SK-N-SH (cell line): ENCODE measurements around the gene TCTN2. TPM values are rescaled to one million over a fixed set of nuclear protein-coding genes. Genes with fewer than 3 reads are reported as not detected.

Experiments used
- CTCF ChIA-PET: fragments of 300-600, 350-600 bp; formaldehyde crosslinking; extraction: SDS; loops from one replicate; lab custom pipeline; 2021; lab: Yijun Ruan, JAX
- POLR2A ChIA-PET: fragments of 350-600 bp; sonication (Branson Sonifier 250); formaldehyde crosslinking; extraction: SDS; loops from one replicate; lab custom pipeline; 2020; ENCODE audit warnings: antibody characterized with exemption, inconsistent platforms; lab: Yijun Ruan, JAX
- DNase-seq: peaks from one replicate; pipeline ENCODE4 v3.0.0; 2012
- H2AFZ ChIP-seq: fragments of 200-600 bp; sonication (generic); 2 replicates; pipeline ENCODE4 v1.8.1; 2016; ENCODE audit warnings: antibody characterized with exemption, mild to moderate bottlenecking, low read depth
- H3F3A ChIP-seq: fragments of 200-600 bp; sonication (generic); replicated peaks from 2 replicates; pipeline ENCODE3; 2016; ENCODE audit warnings: antibody characterized with exemption, mild to moderate bottlenecking; ENCODE audit not compliant: insufficient read depth
- H3K27ac ChIP-seq, 2 experiments: fragments of 200-500 bp in 1 of 2; fragments of 200-600 bp in 1 of 2; sonication (Bioruptor generic) in 1 of 2; sonication (generic), shearing (Covaris generic) in 1 of 2; 2 replicates each; pipeline versions ENCODE4 v1.5.1 to v1.6.1; 2014 to 2016; ENCODE audit warnings: low read depth in 2 of 2, inconsistent platforms in 1 of 2, low read length in 1 of 2, mild to moderate bottlenecking in 1 of 2, mixed read lengths in 1 of 2
- H3K27me3 ChIP-seq: fragments of 200-600 bp; sonication (generic), shearing (Covaris generic); 2 replicates; pipeline ENCODE4 v1.6.1; 2016; ENCODE audit warnings: mixed run types; ENCODE audit not compliant: insufficient read depth
- H3K36me3 ChIP-seq, 2 experiments: fragments of 200-500 bp in 1 of 2; fragments of 200-600 bp in 1 of 2; sonication (Bioruptor generic) in 1 of 2; sonication (generic) in 1 of 2; replicated peaks in 1 of 2; 2 replicates each; pipeline versions ENCODE3 to v1.5.1; 2014 to 2016; ENCODE audit warnings: low read length in 1 of 2, mild to moderate bottlenecking in 1 of 2; ENCODE audit not compliant: insufficient read depth in 2 of 2, control insufficient read depth in 1 of 2
- H3K4me1 ChIP-seq, 2 experiments: fragments of 200-500 bp in 1 of 2; fragments of 200-600 bp in 1 of 2; sonication (Bioruptor generic) in 1 of 2; sonication (generic), shearing (Covaris generic) in 1 of 2; 2 replicates each; pipeline versions ENCODE4 v1.5.1 to v1.6.1; 2014 to 2016; ENCODE audit warnings: low read depth in 1 of 2, low read length in 1 of 2, mixed run types in 1 of 2; ENCODE audit not compliant: insufficient read depth in 2 of 2, control insufficient read depth in 1 of 2
- H3K4me2 ChIP-seq: fragments of 200-600 bp; sonication (generic), shearing (Covaris generic); 2 replicates; pipeline ENCODE4 v1.6.1; 2017; ENCODE audit warnings: mixed run types
- H3K4me3 ChIP-seq, 2 experiments: fragments of 200-500 bp in 1 of 2; fragments of 200-600 bp in 1 of 2; sonication (Bioruptor generic) in 1 of 2; sonication (generic), shearing (Covaris generic) in 1 of 2; 2 replicates each; pipeline versions ENCODE4 v1.5.1 to v1.8.1; 2014 to 2016; ENCODE audit warnings: low read depth in 2 of 2, inconsistent platforms in 1 of 2, low read length in 1 of 2, mild to moderate bottlenecking in 1 of 2, mixed read lengths in 1 of 2, moderate library complexity in 1 of 2
- H3K79me2 ChIP-seq: fragments of 200-600 bp; sonication (generic); 2 replicates; pipeline ENCODE4 v1.8.1; 2017; ENCODE audit warnings: mild to moderate bottlenecking; ENCODE audit not compliant: insufficient read depth
- H3K9ac ChIP-seq: fragments of 200-600 bp; sonication (generic); 2 replicates; pipeline ENCODE4 v1.6.1; 2017; ENCODE audit warnings: mixed run types
- H3K9me2 ChIP-seq: fragments of 200-600 bp; sonication (generic); 2 replicates; pipeline ENCODE4 v1.6.1; 2017; ENCODE audit warnings: mixed run types
- H3K9me3 ChIP-seq: fragments of 200-600 bp; sonication (generic); 2 replicates; pipeline ENCODE4 v1.6.1; 2017; ENCODE audit warnings: mixed run types, mild to moderate bottlenecking, moderate library complexity
- H4K20me1 ChIP-seq: fragments of 200-600 bp; sonication (generic); 2 replicates; pipeline ENCODE4 v1.6.1; 2017; ENCODE audit warnings: mild to moderate bottlenecking, mixed run types; ENCODE audit not compliant: insufficient read depth
- CHD2 ChIP-seq: fragments of 150-350 bp; IDR thresholded peaks from 2 replicates; pipeline ENCODE4 v1.6.1; 2018; ENCODE audit warnings: low read length; ENCODE audit not compliant: partially characterized antibody
- ELF1 ChIP-seq: IDR thresholded peaks from 2 replicates; pipeline ENCODE4 v1.4.0; 2012
- EZH2phosphoT487 ChIP-seq: fragments of 200-600 bp; sonication (generic); IDR thresholded peaks from 2 replicates; pipeline ENCODE4 v1.6.1; 2017; ENCODE audit warnings: low read depth, mixed run types, mild to moderate bottlenecking, antibody characterized with exemption, moderate library complexity, borderline replicate concordance
- FOSL2 ChIP-seq: IDR thresholded peaks from 2 replicates; pipeline ENCODE4 v1.4.0; 2012; ENCODE audit warnings: low read depth, mild to moderate bottlenecking, moderate library complexity, borderline replicate concordance
- FOXJ3 ChIP-seq: sonication (generic); formaldehyde crosslinking; IDR thresholded peaks from 2 replicates; pipeline ENCODE4 v1.5.1; 2020; ENCODE audit warnings: mild to moderate bottlenecking, missing genetic modification reagents
- GATA2 ChIP-seq: sonication (generic); formaldehyde crosslinking; IDR thresholded peaks from 2 replicates; pipeline ENCODE4 v1.5.0; 2020; ENCODE audit warnings: mild to moderate bottlenecking, missing genetic modification reagents
- JUND ChIP-seq: IDR thresholded peaks from 2 replicates; pipeline ENCODE4 v1.4.0; 2012
- MAX ChIP-seq: IDR thresholded peaks from 2 replicates; pipeline ENCODE4 v1.4.0; 2012; ENCODE audit warnings: low read depth
- MXI1 ChIP-seq: IDR thresholded peaks from 2 replicates; pipeline ENCODE4 v1.6.1; 2012; ENCODE audit warnings: mild to moderate bottlenecking, low read depth, low read length, improper control_type of control experiment
- PBX3 ChIP-seq: IDR thresholded peaks from 2 replicates; pipeline ENCODE4; 2012
- POLR2AphosphoS5 ChIP-seq: IDR thresholded peaks from 2 replicates; pipeline ENCODE4 v1.6.1; 2012; ENCODE audit warnings: low read depth, low read length
- RAD21 ChIP-seq: IDR thresholded peaks from 2 replicates; pipeline ENCODE4 v1.6.1; 2012; ENCODE audit warnings: mild to moderate bottlenecking, low read length
- RCOR1 ChIP-seq: fragments of 150-350 bp; IDR thresholded peaks from 2 replicates; pipeline ENCODE4 v1.6.1; 2017; ENCODE audit warnings: antibody characterized with exemption, low read length
- REST ChIP-seq: IDR thresholded peaks from 2 replicates; pipeline ENCODE4 v1.6.1; 2012; ENCODE audit warnings: mild to moderate bottlenecking, low read depth, low read length, moderate library complexity
- RFX5 ChIP-seq: IDR thresholded peaks from 2 replicates; pipeline ENCODE4 v1.6.1; 2012; ENCODE audit warnings: mild to moderate bottlenecking, improper control_type of control experiment, low read length
- RXRA ChIP-seq: IDR thresholded peaks from 2 replicates; pipeline ENCODE4 v1.4.0; 2012; ENCODE audit warnings: low read depth, mild to moderate bottlenecking, borderline replicate concordance
- SIN3A ChIP-seq: IDR thresholded peaks from 2 replicates; pipeline ENCODE4 v1.6.1; 2012; ENCODE audit warnings: low read depth, mild to moderate bottlenecking, low read length, moderate library complexity, borderline replicate concordance
- TEAD4 ChIP-seq: IDR thresholded peaks from 2 replicates; pipeline ENCODE4 v1.4.0; 2012; ENCODE audit warnings: mild to moderate bottlenecking, borderline replicate concordance; ENCODE audit not compliant: insufficient read depth
- WGBS: methylation state at CpG from one replicate; pipeline ENCODE4 v1.1.6; 2017; ENCODE audit warnings: low lambda C conversion rate; 5-methylcytosine and 5-hydroxymethylcytosine counted together
- polyA plus RNA-seq, 3 experiments: library from polyadenylated mRNA; depleted of rRNA; stranded (reverse); fragments of >200 nt; gene quantifications; 2 replicates each; pipeline ENCODE4 v1.2.3, GENCODE V29; 2012
- TF ChIP-seq, protein P1 (sequence below): fragments of 150-350 bp; IDR thresholded peaks from 2 replicates; pipeline ENCODE4 v1.6.1; 2016; ENCODE audit warnings: mild to moderate bottlenecking, low read depth, low read length
- TF ChIP-seq, protein P2 (sequence below): IDR thresholded peaks from 2 replicates; pipeline ENCODE4 v1.4.0; 2012; ENCODE audit warnings: low read depth, borderline replicate concordance

Gene TCTN2
- polyA plus RNA-seq, 1 of the 3 experiments (the other 2 are of a cell fraction): 9.1 TPM

DNA sequence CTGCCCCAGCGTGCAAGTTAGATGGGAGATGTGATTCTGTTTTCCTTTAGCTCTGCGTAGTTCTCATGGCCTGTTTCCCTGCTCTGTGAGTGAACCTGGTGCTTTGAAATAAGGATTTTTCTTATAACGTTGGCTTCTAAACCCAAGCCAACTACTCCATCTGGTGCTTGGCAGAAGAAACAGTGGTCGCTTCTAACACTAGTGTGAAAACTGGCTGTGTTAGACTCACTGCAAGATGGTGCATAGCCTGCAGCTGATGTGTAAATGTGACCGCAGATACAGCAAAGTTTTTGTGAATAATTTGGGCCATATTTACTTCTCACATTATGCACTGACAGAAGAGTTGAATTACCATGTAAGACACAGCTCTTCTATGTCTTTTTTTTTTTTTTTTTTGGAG lies 25.0 kb upstream of the TCTN2 start:
- no peak overlapping the region for H2AFZ ChIP-seq
- H3K27ac ChIP-seq: no peak overlapping the region
- no peaks in the 10 kb centered on the region for H3F3A ChIP-seq
- POLR2A ChIA-PET: no interaction called here
- H3K4me3 ChIP-seq: no peak overlapping the region
- H3K9me3 ChIP-seq: no peaks in the 10 kb centered on the region
- H3K79me2 ChIP-seq: peaks cover 16% of the 10 kb centered on the region
- no peak overlapping the region for H3K4me2 ChIP-seq
- CTCF ChIA-PET: no interaction called here
- TF ChIP-seq RCOR1 (no peak), REST (no peak), PBX3 (no peak), TEAD4 (no peak), MXI1 (no peak), MAX (no peak), RXRA (no peak), GATA2 (CRISPR knock-in tag) (no peak), CHD2 (no peak), POLR2AphosphoS5 (no peak), FOSL2 (no peak), RAD21 (no peak), ELF1 (no peak), EZH2phosphoT487 (no peak), FOXJ3 (no peak), JUND (no peak), SIN3A (no peak), RFX5 (no peak)
- TF ChIP-seq, protein P1, sequence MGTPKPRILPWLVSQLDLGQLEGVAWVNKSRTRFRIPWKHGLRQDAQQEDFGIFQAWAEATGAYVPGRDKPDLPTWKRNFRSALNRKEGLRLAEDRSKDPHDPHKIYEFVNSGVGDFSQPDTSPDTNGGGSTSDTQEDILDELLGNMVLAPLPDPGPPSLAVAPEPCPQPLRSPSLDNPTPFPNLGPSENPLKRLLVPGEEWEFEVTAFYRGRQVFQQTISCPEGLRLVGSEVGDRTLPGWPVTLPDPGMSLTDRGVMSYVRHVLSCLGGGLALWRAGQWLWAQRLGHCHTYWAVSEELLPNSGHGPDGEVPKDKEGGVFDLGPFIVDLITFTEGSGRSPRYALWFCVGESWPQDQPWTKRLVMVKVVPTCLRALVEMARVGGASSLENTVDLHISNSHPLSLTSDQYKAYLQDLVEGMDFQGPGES: no peak
- TF ChIP-seq, protein P2, sequence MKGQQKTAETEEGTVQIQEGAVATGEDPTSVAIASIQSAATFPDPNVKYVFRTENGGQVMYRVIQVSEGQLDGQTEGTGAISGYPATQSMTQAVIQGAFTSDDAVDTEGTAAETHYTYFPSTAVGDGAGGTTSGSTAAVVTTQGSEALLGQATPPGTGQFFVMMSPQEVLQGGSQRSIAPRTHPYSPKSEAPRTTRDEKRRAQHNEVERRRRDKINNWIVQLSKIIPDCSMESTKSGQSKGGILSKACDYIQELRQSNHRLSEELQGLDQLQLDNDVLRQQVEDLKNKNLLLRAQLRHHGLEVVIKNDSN: no peak
- H3K9me2 ChIP-seq: no peaks in the 10 kb centered on the region
- WGBS: 84% methylated on average over 5 of the region's 5 CpGs
- no peak for DNase-seq
- H4K20me1 ChIP-seq: no peaks in the 10 kb centered on the region
- no peaks in the 10 kb centered on the region for H3K4me1 ChIP-seq
- peaks cover 44 to 69% of the 10 kb centered on the region in 2 experiments for H3K36me3 ChIP-seq
- H3K27me3 ChIP-seq: no peaks in the 10 kb centered on the region
- no peak overlapping the region for H3K9ac ChIP-seq
